K562 (cell line): ENCODE results near the gene SPRR1A. TPM values are rescaled to one million over a fixed set of nuclear protein-coding genes. Genes with fewer than 3 reads are reported as not detected.

ENCODE experiments used
- ATAC-seq: fragments of 200-7000 bp; cut with Tn5 transposase; 3 replicates; pipeline ENCODE4 v1.9.1; 2020; ENCODE audit warnings: moderate library complexity
- BruUV-seq: library from RNA; stranded (reverse); fragments of 400-500 nt; replicated peaks from 2 replicates; lab custom pipeline; 2021; lab: Mats Ljungman, UMichigan
- CTCF ChIA-PET: fragments of 300-600 bp; formaldehyde crosslinking; extraction: SDS; loops from one replicate; lab custom pipeline; 2021; ENCODE audit warnings: low intra/inter-chr PET ratio; lab: Yijun Ruan, JAX
- POLR2A ChIA-PET: fragments of 300-600, 350-650 bp; sonication (Branson Sonifier 250); formaldehyde crosslinking; extraction: SDS; loops from one replicate; lab custom pipeline; 2021; ENCODE audit warnings: antibody characterized with exemption, inconsistent platforms; lab: Yijun Ruan, JAX
- DNase-seq, 4 experiments: peaks; one replicate each; pipeline versions ENCODE4 v3.0.0 to v3.0.0-alpha.2; 2011 to 2018; ENCODE audit warnings: low spot score in 3 of 4, mixed read lengths in 3 of 4; ENCODE audit errors: extremely low read depth in 1 of 4
- FAIRE-seq: peaks from 2 replicates; lab custom pipeline; 2011; peaks lifted over from hg19 to GRCh38; lab: Jason Lieb, UNC
- H2AFZ ChIP-seq: 2 replicates; pipeline ENCODE4 v1.6.0; 2011; ENCODE audit warnings: low read depth, low read length, control low read depth, inconsistent platforms
- H3K27ac ChIP-seq: fragments of 200-600 bp; 3 replicates; pipeline ENCODE4 v1.8.0; 2011; ENCODE audit warnings: low read depth, mild to moderate bottlenecking, control low read depth, inconsistent platforms, low read length, moderate library complexity, mixed read lengths; ENCODE audit errors: extremely low read depth
- H3K27me3 ChIP-seq, 2 experiments: fragments of 300-600 bp in 1 of 2; 2 replicates in 1 of 2; 3 replicates in 1 of 2; pipeline versions ENCODE4 v1.6.0 to v1.8.0; 2011; ENCODE audit warnings: inconsistent platforms in 2 of 2, low read length in 2 of 2, mild to moderate bottlenecking in 1 of 2, mixed read lengths in 1 of 2, moderate library complexity in 1 of 2; ENCODE audit not compliant: control insufficient read depth in 2 of 2, insufficient read depth in 2 of 2
- H3K36me3 ChIP-seq: fragments of 300-600 bp; 3 replicates; pipeline ENCODE4 v1.8.0; 2011; ENCODE audit warnings: mild to moderate bottlenecking, low read length, inconsistent platforms; ENCODE audit not compliant: control insufficient read depth, insufficient read depth
- H3K4me1 ChIP-seq, 2 experiments: fragments of 200-600 bp in 1 of 2; replicated peaks in 1 of 2; 2 replicates in 1 of 2; 3 replicates in 1 of 2; pipeline versions ENCODE4 v1.5.1 to v1.8.0; 2011; ENCODE audit warnings: inconsistent platforms in 2 of 2, low read length in 2 of 2, mild to moderate bottlenecking in 1 of 2, mixed read lengths in 1 of 2, moderate library complexity in 1 of 2; ENCODE audit not compliant: control insufficient read depth in 2 of 2, insufficient read depth in 2 of 2
- H3K4me2 ChIP-seq: 2 replicates; pipeline ENCODE4 v1.6.1; 2011; ENCODE audit warnings: low read length, control low read depth, inconsistent platforms, mixed read lengths; ENCODE audit not compliant: insufficient read depth
- H3K4me3 ChIP-seq: fragments of 200-600 bp; sonication (generic), shearing (Covaris generic); 2 replicates; pipeline ENCODE4 v1.5.1; 2016; ENCODE audit warnings: control low read depth, inconsistent platforms
- H3K79me2 ChIP-seq: fragments of 200-600 bp; 3 replicates; pipeline ENCODE4 v1.8.0; 2011; ENCODE audit warnings: low read length, inconsistent platforms; ENCODE audit not compliant: control insufficient read depth, insufficient read depth
- H3K9ac ChIP-seq, 2 experiments: 2 replicates each; pipeline versions ENCODE4 v1.6.0 to v1.6.1; 2011; ENCODE audit warnings: low read depth in 2 of 2, low read length in 2 of 2, control low read depth in 1 of 2, inconsistent platforms in 1 of 2, mild to moderate bottlenecking in 1 of 2, mixed read lengths in 1 of 2; ENCODE audit not compliant: insufficient read depth in 1 of 2
- H3K9me1 ChIP-seq: one replicate; pipeline ENCODE4 v1.6.0; 2011; ENCODE audit warnings: inconsistent platforms, mild to moderate bottlenecking, low read length, moderate library complexity; ENCODE audit not compliant: control insufficient read depth, insufficient read depth
- H3K9me3 ChIP-seq: replicated peaks from 2 replicates; pipeline ENCODE4 v1.5.1; 2011; ENCODE audit warnings: low read depth, low read length, inconsistent platforms; ENCODE audit not compliant: control insufficient read depth, insufficient read depth
- H4K20me1 ChIP-seq: replicated peaks from 2 replicates; pipeline ENCODE4 v1.6.1; 2011; ENCODE audit warnings: low read length, inconsistent platforms, mixed read lengths; ENCODE audit not compliant: control insufficient read depth, insufficient read depth
- HSF4 ChIP-seq: fragments of 250-450 bp; sonication (Bioruptor Pico); IDR thresholded peaks from 2 replicates; pipeline ENCODE4 v2.1.2; 2022; ENCODE audit warnings: mild to moderate bottlenecking, moderate library complexity, borderline replicate concordance
- JUND ChIP-seq, 2 experiments: IDR thresholded peaks; 2 replicates in 1 of 2; 3 replicates in 1 of 2; pipeline ENCODE4 v1.6.1; 2011; ENCODE audit warnings: borderline replicate concordance in 2 of 2, low read depth in 2 of 2, low read length in 2 of 2, improper control_type of control experiment in 1 of 2, missing biosample characterization in 1 of 2, missing genetic modification characterization in 1 of 2, missing genetic modification reagents in 1 of 2
- L3MBTL2 ChIP-seq: fragments of 450-650 bp; IDR thresholded peaks from 2 replicates; pipeline ENCODE4 v1.6.1; 2016; ENCODE audit warnings: mild to moderate bottlenecking, moderate library complexity
- MEF2A ChIP-seq: IDR thresholded peaks from 2 replicates; pipeline ENCODE4 v1.6.1; 2011; ENCODE audit warnings: low read depth, mild to moderate bottlenecking, low read length, moderate library complexity; ENCODE audit not compliant: control insufficient read depth
- PPARD ChIP-seq: fragments of 250-450 bp; sonication (Bioruptor Pico); IDR thresholded peaks from 2 replicates; pipeline ENCODE4 v1.8.0; 2022; ENCODE audit warnings: inconsistent platforms, mild to moderate bottlenecking, moderate library complexity
- PURB ChIP-seq: sonication (generic); formaldehyde crosslinking; IDR thresholded peaks from 2 replicates; pipeline ENCODE4 v1.9.0; 2021; ENCODE audit warnings: low read depth, mild to moderate bottlenecking, missing genetic modification reagents
- ZNF407 ChIP-seq: fragments of 450-650 bp; IDR thresholded peaks from 2 replicates; pipeline ENCODE4 v1.6.1; 2016; ENCODE audit warnings: low read depth
- WGBS: fragments of 100-300 bp; shearing (Covaris generic); methylation state at CpG from one replicate; pipeline ENCODE4 v1.1.6; 2016; ENCODE audit warnings: low coverage, mixed read lengths; ENCODE audit not compliant: insufficient coverage; ENCODE audit errors: missing lambda C conversion rate; 5-methylcytosine and 5-hydroxymethylcytosine counted together
- in situ Hi-C: fragments of 300-500 bp; cut with MboI; formaldehyde crosslinking; loops from 4 replicates; pipeline ENCODE4 v1.15.0; 2018; ENCODE audit warnings: inconsistent platforms, mixed read lengths
- intact Hi-C: fragments of 100-400 bp; cut with micrococcal nuclease; formaldehyde crosslinking; loops from 2 replicates; pipeline ENCODE4 v1.14.2; 2022
- polyA plus RNA-seq, 8 experiments: library from polyadenylated mRNA; depleted of rRNA in 4 of 8; stranded (reverse) in 5 of 8; unstranded in 3 of 8; fragments of >200 nt; fragmentation: Nextera tagmentation in 2 of 8; fragmentation: Illumina TruSeq in 1 of 8; extraction: Ambion mirVana in 2 of 8; extraction: Trizol in 1 of 8; gene quantifications; 2 replicates each; pipeline versions ENCODE4 v1.2.1 to v1.2.3, GENCODE V29; 2011 to 2014; ENCODE audit warnings: inconsistent platforms in 1 of 8, missing spikeins in 1 of 8
- total RNA-seq, 7 experiments: library from RNA; depleted of rRNA in 6 of 7; stranded (reverse); fragments of >200 nt in 6 of 7; fragmentation: Illumina TruSeq in 2 of 7; extraction: Trizol in 2 of 7; gene quantifications; 2 replicates each; pipeline versions ENCODE4 v1.2.1 to v1.2.3, GENCODE V29; 2011 to 2021; ENCODE audit warnings: low replicate concordance in 1 of 7

Gene SPRR1A
- total and polyA plus RNA-seq, 9 of the 15 experiments (the other 6 are each of a cell fraction or from before 2014, with no cell fraction given), result not detected

GRCh38 chr1:152998476-152998875, 14.6 kb downstream of the SPRR1A start:
- Histone ChIP-seq H2AFZ (no peak overlapping the region), H3K36me3 (no peaks in the 10 kb centered on the region), H3K79me2 (no peaks in the 10 kb centered on the region), H3K9ac (no peak overlapping the region), H3K27ac (no peak overlapping the region), H3K4me1 (no peaks in the 10 kb centered on the region), H3K9me3 (no peaks in the 10 kb centered on the region), H3K9me1 (no peaks in the 10 kb centered on the region), H3K27me3 (peaks cover 2 to 13% of the 10 kb centered on the region in 2 experiments; a peak in 2 of 5 replicates), H3K4me3 (no peak overlapping the region), H4K20me1 (no peaks in the 10 kb centered on the region), H3K4me2 (no peak overlapping the region)
- in situ Hi-C loops, result no loop called here
- no TSS peak for BruUV-seq
- ATAC-seq (no peak), DNase-seq (no peak), FAIRE-seq (no peak)
- WGBS, result 5% methylated on average over 4 of the region's 4 CpGs
- intact Hi-C loops, result no loop called here
- TF ChIP-seq JUND (IDR thresholded peaks at IDR 0.05; ENCODE audit: borderline replicate concordance, low read depth, low read length), result no peak
- no peak for TF ChIP-seq JUND (tag; IDR thresholded peaks at IDR 0.05; ENCODE audit: borderline replicate concordance, low read depth, low read length)
- no peak for TF ChIP-seq PPARD (CRISPR knock-in tag)
- TF ChIP-seq MEF2A, result no peak
- no peak for TF ChIP-seq HSF4
- TF ChIP-seq L3MBTL2, result no peak
- TF ChIP-seq PURB (CRISPR knock-in tag), result no peak
- POLR2A ChIA-PET, result interaction anchor here (0.7 kb wide), 1 partner anchor 13 kb away, joined by 3 read pairs; no protein-coding TSS in a partner anchor
- CTCF ChIA-PET, result no interaction called here

DNA sequence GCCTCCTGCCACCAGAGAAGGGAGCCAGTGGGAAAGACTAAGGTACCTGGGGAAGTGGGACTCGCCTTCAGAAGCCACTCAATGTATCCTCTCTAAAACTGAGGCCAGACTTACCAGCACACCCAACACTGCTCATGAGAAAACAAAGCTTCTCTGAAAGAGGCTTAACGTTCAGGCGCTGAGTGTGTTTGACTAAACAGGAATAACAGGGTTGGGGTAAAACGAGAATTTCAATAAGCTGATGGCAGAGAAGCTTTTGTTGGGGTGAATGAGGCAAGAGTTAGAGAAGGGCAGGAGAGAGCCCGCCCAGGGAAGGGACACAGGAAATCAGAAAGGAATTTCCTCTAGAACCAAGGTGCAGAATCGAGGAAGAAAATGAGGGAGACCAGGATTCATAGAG, 15.9 kb downstream of the SPRR1A start:
- Histone ChIP-seq H3K9ac (no peak overlapping the region), H3K9me3 (no peaks in the 10 kb centered on the region), H2AFZ (no peak overlapping the region), H3K36me3 (no peaks in the 10 kb centered on the region), H3K4me2 (no peak overlapping the region), H3K4me1 (no peaks in the 10 kb centered on the region), H3K27me3 (peaks cover 2 to 13% of the 10 kb centered on the region in 2 experiments; a peak in 2 of 5 replicates), H3K4me3 (no peak overlapping the region), H3K79me2 (no peaks in the 10 kb centered on the region), H3K9me1 (no peaks in the 10 kb centered on the region), H3K27ac (no peak overlapping the region), H4K20me1 (no peaks in the 10 kb centered on the region)
- ChIA-PET POLR2A (no interaction called here), CTCF (no interaction called here)
- intact Hi-C loops, result no loop called here
- in situ Hi-C loops, result no loop called here
- FAIRE-seq, result no peak
- no peak for DNase-seq
- 2% methylated on average over 6 of the region's 6 CpGs for WGBS
- ATAC-seq, result no peak
- no TSS peak for BruUV-seq
- TF ChIP-seq ZNF407, result no peak
